Fibroblast of pulmonary artery (primary cell): ENCODE results near the gene MAMDC4.

Experiments used
- DNase-seq: peaks from one replicate; pipeline ENCODE4 v3.0.0-alpha.2; 2010; ENCODE audit warnings: low read depth
- H3K4me3 ChIP-seq: replicated peaks from 2 replicates; pipeline ENCODE4 v1.5.1; 2011; ENCODE audit warnings: low read depth, mild to moderate bottlenecking, control low read depth, low read length, moderate library complexity
- CTCF ChIP-seq: IDR thresholded peaks from 2 replicates; pipeline ENCODE4 v1.5.1; 2011; ENCODE audit warnings: mild to moderate bottlenecking, control low read depth, low read length, inconsistent platforms; ENCODE audit errors: missing control alignments

Gene MAMDC4

GRCh38 chr9:136857166-136857565 lies 5.0 kb downstream of the MAMDC4 start:
- no peak overlapping the region for H3K4me3 ChIP-seq
- no peak for DNase-seq
- TF ChIP-seq CTCF = no peak

- no peak overlapping the region for H3K4me3 ChIP-seq
- no peak for DNase-seq
- no peak for TF ChIP-seq CTCF
Measured at GRCh38 chr9:136857581-136858412, 5.7 kb downstream of the MAMDC4 start.

- no peak for TF ChIP-seq CTCF
- no peak overlapping the region for H3K4me3 ChIP-seq
- DNase-seq = no peak
Measured at GRCh38 chr9:136858452-136858843, 6.3 kb downstream of the MAMDC4 start.

- peak; percentile 50 for DNase-seq
- TF ChIP-seq CTCF = no peak
Measured at GRCh38 chr9:136858844-136859757, 7.0 kb downstream of the MAMDC4 start.

GRCh38 chr9:136860529-136860928 lies 8.4 kb downstream of the MAMDC4 start:
- no peak overlapping the region for H3K4me3 ChIP-seq
- DNase-seq = no peak
- no peak for TF ChIP-seq CTCF

More at GRCh38 chr9:136858844-136859757, 7.0 kb downstream of the MAMDC4 start:
- H3K4me3 ChIP-seq = no peak overlapping the region

GRCh38 chr9:136860933-136861873 lies 9.1 kb downstream of the MAMDC4 start:
- DNase-seq = no peak
- no peak overlapping the region for H3K4me3 ChIP-seq
- no peak for TF ChIP-seq CTCF
